NCI-H1417 treated with DMSO at 0.1 percent for 48 hours (cell line): ENCODE measurements around the gene CSTPP1.

ENCODE experiments used
- DNase-seq: peaks from one replicate; lab custom pipeline; 2025; lab: John Stamatoyannopoulos, UW

CSTPP1 gene

GRCh38 chr11:47161134-47161854 is 224.7 kb downstream of the CSTPP1 start:
- DNase-seq: no peak

GRCh38 chr11:47161890-47162289 is 225.3 kb downstream of the CSTPP1 start:
- DNase-seq: no peak

- no peak for DNase-seq
Observed at GRCh38 chr11:47162426-47162825, 225.9 kb downstream of the CSTPP1 start.

GRCh38 chr11:47163193-47163592 is 226.6 kb downstream of the CSTPP1 start:
- no peak for DNase-seq

GRCh38 chr11:47163898-47164297 is 227.3 kb downstream of the CSTPP1 start:
- no peak for DNase-seq

- no peak for DNase-seq
Observed at GRCh38 chr11:47164321-47164720, 227.8 kb downstream of the CSTPP1 start.

GRCh38 chr11:47165253-47165840 is 228.8 kb downstream of the CSTPP1 start:
- no peak for DNase-seq

GRCh38 chr11:47166368-47166767 is 229.8 kb downstream of the CSTPP1 start:
- DNase-seq: no peak

GRCh38 chr11:47171061-47171838 is 234.7 kb downstream of the CSTPP1 start:
- no peak for DNase-seq

- no peak for DNase-seq
Observed at GRCh38 chr11:47171856-47172255, 235.3 kb downstream of the CSTPP1 start.

- no peak for DNase-seq
Observed at GRCh38 chr11:47172740-47173336, 236.3 kb downstream of the CSTPP1 start.

- no peak for DNase-seq
Observed at GRCh38 chr11:47175746-47176327, 239.3 kb downstream of the CSTPP1 start.

- DNase-seq: peak; percentile 41
Observed at GRCh38 chr11:47176328-47177228, 240.0 kb downstream of the CSTPP1 start, which contains the start of gene ARFGAP2. ARFGAP2 (minus strand) TSS chr11:47176879; CDS start chr11:47176853, 26 bp downstream.

- peak; percentile 28 for DNase-seq
Observed at GRCh38 chr11:47177229-47177845, 240.8 kb downstream of the CSTPP1 start.

GRCh38 chr11:47177846-47178245 is 241.3 kb downstream of the CSTPP1 start:
- DNase-seq: no peak

- DNase-seq: no peak
Observed at GRCh38 chr11:47178316-47178715, 241.8 kb downstream of the CSTPP1 start.

- no peak for DNase-seq
Observed at GRCh38 chr11:47178737-47179654, 242.4 kb downstream of the CSTPP1 start.

- DNase-seq: no peak
Observed at GRCh38 chr11:47179655-47179991, 243.1 kb downstream of the CSTPP1 start.

GRCh38 chr11:47180006-47180787 is 243.6 kb downstream of the CSTPP1 start:
- no peak for DNase-seq
